WI38 (cell line): ENCODE data around the gene SMYD3.

Source experiments
- H3K4me3 ChIP-seq: 2 replicates; pipeline ENCODE4 v1.5.1; 2011; ENCODE audit warnings: low read depth, mild to moderate bottlenecking, control low read depth, low read length
- TF ChIP-seq, protein P1 (sequence below): IDR thresholded peaks from 2 replicates; pipeline ENCODE4 v1.5.1; 2012; ENCODE audit warnings: low read depth, mild to moderate bottlenecking, control low read depth, low read length

The SMYD3 gene

DNA sequence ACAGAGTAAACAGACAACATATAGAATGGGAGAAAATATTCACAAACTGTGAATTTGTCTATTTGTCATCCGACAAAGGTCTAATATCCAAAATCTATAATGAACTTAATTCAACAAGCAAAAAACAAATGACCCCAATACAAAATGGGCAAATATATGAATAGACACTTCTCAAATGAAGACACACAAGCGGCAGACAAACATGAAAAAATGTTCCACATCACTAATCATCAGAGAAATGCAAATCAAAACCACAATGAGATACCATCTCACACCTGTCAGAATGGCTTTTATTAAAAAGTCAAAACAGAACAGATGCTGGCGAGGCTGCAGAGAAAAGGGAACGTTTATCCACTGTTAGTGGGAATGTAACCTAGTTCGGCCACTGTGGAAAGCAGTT is 72.7 kb downstream of the SMYD3 start:
- TF ChIP-seq, protein P1, sequence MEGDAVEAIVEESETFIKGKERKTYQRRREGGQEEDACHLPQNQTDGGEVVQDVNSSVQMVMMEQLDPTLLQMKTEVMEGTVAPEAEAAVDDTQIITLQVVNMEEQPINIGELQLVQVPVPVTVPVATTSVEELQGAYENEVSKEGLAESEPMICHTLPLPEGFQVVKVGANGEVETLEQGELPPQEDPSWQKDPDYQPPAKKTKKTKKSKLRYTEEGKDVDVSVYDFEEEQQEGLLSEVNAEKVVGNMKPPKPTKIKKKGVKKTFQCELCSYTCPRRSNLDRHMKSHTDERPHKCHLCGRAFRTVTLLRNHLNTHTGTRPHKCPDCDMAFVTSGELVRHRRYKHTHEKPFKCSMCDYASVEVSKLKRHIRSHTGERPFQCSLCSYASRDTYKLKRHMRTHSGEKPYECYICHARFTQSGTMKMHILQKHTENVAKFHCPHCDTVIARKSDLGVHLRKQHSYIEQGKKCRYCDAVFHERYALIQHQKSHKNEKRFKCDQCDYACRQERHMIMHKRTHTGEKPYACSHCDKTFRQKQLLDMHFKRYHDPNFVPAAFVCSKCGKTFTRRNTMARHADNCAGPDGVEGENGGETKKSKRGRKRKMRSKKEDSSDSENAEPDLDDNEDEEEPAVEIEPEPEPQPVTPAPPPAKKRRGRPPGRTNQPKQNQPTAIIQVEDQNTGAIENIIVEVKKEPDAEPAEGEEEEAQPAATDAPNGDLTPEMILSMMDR, result no peak
- H3K4me3 ChIP-seq, result no peak overlapping the region

DNA sequence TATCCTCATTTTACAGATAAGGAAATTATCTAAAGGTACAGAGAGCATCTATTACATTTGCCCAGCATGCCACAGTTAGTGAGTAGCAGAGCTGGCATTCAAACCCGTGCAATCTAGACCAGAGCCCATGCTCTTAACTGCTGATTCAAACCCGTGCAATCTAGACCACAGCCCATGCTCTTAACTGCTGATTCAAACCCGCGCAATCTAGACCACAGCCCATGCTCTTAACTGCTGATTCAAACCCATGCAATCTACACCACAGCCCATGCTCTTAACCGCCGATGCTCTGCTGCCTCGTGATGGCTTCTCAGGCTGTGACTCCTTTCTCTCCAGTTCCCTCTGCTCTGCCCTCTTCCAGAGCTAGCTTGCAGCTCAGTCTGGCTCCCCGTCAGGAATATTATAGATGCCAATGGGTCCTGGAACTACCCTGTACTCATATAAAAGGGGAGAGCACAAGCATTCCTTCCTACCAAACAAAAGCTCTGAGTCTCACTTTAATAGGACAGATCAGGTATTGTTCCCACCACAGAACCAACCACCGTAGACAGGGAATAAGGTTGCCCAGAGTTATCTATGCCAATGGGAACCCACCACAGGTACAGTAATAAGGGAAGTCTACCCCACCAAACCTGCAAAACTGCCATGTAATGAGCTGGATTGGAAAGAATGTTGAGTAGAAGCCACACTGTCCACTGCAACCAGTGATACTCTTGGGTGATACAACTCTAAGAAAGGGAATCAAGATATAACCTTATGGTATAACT is 78.4 kb downstream of the SMYD3 start:
- no peak overlapping the region for H3K4me3 ChIP-seq
- TF ChIP-seq, protein P1, result no peak

DNA sequence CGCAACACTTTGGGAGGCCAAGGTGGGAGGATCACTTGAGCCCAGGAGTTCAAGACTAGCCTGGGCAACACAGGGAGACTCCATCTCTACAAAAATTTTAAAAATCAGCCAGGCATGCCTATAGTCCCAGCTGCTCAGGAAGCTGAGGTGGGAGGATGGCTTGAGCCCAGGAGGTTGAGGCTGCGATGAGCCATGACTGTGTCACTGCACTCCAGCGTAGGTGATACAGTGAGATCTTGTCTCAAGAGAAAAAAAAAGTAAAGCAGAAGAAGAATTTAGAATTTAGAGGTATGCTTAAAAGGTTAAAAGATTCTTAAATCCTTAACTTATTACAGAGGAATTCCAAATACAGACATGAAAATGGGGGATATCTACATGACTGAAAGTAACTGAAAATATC is 79.5 kb downstream of the SMYD3 start:
- TF ChIP-seq, protein P1, result no peak
- H3K4me3 ChIP-seq, result no peak overlapping the region

DNA sequence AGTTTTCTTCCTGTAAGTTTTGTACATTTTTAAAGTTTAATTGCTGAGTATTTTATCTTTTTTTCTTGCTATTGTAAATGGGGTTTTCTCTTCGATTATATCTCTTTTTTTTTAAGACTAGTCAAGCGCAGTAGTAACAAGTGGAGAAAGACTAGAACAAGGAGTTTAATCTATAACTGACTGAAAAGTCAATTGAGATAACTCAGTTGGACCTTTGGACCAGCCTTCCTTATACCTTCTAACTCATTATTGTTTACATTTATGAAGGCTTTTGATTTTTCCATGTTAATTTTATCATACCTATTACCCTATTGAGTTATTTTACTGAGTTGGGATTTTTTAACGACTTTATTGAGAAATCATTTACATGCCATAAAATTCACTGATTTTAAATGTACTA is 81.2 kb downstream of the SMYD3 start:
- TF ChIP-seq, protein P1, result no peak
- no peak overlapping the region for H3K4me3 ChIP-seq

DNA sequence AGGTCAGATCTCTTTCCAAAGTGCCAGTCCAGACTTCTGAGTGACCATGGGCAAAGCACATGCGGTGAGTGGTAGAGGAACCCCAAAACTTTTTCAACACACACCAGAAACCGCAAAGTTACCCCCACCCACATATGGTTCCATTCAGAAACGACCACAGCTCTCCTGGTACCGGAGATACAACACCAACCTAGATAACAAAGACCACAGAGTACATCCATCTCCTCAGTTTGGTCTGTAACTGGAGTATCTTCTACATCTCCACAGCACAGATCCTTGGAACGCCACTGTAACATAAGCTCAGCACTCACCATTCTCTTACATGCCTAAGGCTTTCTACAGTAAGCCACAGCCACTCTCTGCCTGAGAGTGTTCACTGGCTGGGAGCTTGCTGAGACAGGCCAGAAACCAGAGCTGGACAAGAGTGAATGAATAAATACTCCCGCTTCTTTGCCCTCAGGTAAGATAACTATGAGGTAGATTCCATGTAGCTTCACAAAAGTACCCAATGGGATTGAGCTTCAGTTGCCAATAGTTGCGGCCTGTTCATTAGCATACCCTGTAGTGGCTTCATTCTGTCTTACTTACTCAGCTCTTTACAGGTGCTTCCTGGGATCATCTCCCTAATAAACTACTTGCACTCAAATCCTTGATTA is 81.8 kb downstream of the SMYD3 start:
- TF ChIP-seq, protein P1, result no peak
- H3K4me3 ChIP-seq, result no peak overlapping the region

DNA sequence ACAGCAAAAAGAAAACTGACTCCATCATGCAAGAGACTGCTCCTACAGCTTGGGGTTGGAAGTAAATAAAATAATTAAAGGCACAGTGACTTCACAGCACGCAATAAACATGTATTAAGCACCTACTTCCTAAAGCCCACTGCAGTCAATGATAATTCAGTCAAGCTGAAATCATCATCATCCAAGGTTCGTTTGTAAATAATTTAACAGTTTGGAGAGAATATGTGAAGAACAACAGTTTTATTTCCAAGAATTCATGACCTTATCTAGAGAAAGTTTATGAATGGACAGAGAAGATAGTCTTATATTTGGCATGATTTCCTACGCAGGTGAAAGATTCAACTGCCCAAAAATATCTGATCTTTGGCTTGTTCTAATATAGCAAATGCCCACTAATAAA is 86.8 kb downstream of the SMYD3 start:
- TF ChIP-seq, protein P1, result no peak

DNA sequence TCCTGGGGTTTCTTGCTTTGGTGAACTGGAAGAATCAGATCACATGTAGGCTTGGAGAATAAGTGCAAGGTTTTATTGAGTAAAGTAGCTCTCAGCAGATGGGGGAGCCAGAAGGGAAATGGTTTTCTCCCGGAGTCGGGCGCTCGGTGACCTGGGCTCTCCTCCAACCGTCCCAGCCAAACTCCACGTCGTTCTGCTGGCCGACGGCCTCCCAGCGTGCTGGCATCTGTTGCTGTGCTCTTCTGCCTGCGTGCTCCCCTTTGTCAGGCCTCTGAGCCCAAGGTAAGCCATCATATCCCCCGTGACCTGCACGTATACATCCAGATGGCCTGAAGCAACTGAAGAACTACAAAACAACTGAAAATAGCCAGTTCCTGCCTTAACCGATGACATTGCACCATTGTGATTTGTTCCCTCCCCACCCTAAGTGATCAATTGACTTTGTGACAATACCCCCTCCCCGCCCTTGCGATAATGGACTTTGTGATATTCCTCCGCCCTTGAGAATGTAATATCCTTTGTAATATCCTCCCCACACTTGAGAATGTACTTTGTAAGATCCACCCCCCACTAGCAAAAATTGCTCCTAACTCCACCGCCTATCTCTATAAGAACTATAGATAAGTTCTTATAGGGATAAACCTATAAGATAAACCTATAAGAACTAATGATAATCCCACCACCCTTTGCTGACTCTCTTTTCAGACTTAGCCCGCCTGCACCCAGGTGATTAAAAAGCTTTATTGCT is 88.3 kb downstream of the SMYD3 start:
- H3K4me3 ChIP-seq, result no peak overlapping the region

More for the DNA sequence above, 86.8 kb downstream of the SMYD3 start:
- H3K4me3 ChIP-seq, result no peak overlapping the region

More for the DNA sequence above, 88.3 kb downstream of the SMYD3 start:
- TF ChIP-seq, protein P1, result no peak
